Right atrium auricular region (tissue), 2 donors: ENCODE results near the gene CEACAM1. TPM values are rescaled to one million over a fixed set of nuclear protein-coding genes. Genes with fewer than 3 reads are reported as not detected.
A peak's percentile ranks its signal among the peaks of the same experiment; 100 is the strongest.
"Not testable (repeated sequence)": the region's sequence is repeated elsewhere in the genome, so short reads cannot be mapped to it uniquely, and the experiment has no call there.

Source experiments
- DNase-seq: peaks from one replicate; pipeline ENCODE4 v3.0.0-alpha.2; 2019; ENCODE audit warnings: low spot score
- H3K27ac ChIP-seq, 2 donors: fragments of 200-600 bp; sonication (generic); 1 replicate in 1 of 2; 2 replicates in 1 of 2; pipeline ENCODE4 v1.5.1; 2016 to 2019
- H3K27me3 ChIP-seq, 2 donors: fragments of 200-600 bp; sonication (generic); one replicate each; pipeline versions ENCODE4 v1.5.1 to v1.6.0; 2017 to 2019
- H3K36me3 ChIP-seq: fragments of 200-600 bp; sonication (generic); one replicate; pipeline ENCODE4 v1.5.1; 2016
- H3K4me1 ChIP-seq, 2 donors: fragments of 200-600 bp; sonication (generic); one replicate each; pipeline versions ENCODE4 v1.5.1 to v1.6.0; 2017 to 2019
- H3K4me3 ChIP-seq, 2 donors: fragments of 200-600 bp; sonication (generic); 1 replicate in 1 of 2; 2 replicates in 1 of 2; pipeline ENCODE4 v1.5.1; 2017 to 2019; ENCODE audit warnings: mild to moderate bottlenecking in 1 of 2, moderate library complexity in 1 of 2
- H3K9me3 ChIP-seq, 2 donors: fragments of 200-600 bp; sonication (generic); one replicate each; pipeline ENCODE4 v1.5.1; 2019
- total RNA-seq, 2 donors: library from RNA; depleted of rRNA; stranded (reverse); fragments of >200 nt; gene quantifications; one replicate each; pipeline ENCODE4 v1.1.0, GENCODE V29; 2016
- TF ChIP-seq, protein P1 (sequence below), 2 donors: fragments of 200-600 bp; sonication (generic); IDR thresholded peaks; one replicate each; pipeline ENCODE4 v1.5.1; 2019; ENCODE audit warnings: antibody characterized with exemption in 2 of 2

The CEACAM1 gene
- total RNA-seq, 2 donors from 2014 or later = 0.78 to 0.94 TPM

DNA sequence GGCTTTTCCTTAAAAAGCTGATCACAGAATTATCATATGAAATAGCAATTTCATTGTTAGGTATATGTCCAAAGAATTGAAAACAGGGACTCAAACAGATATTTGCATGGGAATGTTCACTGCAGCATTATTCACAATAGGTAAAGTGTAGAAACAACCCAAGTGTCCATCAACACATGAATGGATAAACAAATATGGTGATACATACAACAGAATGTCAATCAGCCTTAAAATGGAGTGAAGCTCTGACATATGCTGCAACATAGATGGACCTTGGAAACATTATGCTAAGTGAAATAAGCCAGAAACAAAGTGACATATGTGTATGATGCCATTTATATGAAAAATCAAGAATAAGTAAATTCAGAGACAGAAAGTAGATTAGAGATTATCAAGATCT lies 6.1 kb upstream of the CEACAM1 start:
- DNase-seq = no peak

DNA sequence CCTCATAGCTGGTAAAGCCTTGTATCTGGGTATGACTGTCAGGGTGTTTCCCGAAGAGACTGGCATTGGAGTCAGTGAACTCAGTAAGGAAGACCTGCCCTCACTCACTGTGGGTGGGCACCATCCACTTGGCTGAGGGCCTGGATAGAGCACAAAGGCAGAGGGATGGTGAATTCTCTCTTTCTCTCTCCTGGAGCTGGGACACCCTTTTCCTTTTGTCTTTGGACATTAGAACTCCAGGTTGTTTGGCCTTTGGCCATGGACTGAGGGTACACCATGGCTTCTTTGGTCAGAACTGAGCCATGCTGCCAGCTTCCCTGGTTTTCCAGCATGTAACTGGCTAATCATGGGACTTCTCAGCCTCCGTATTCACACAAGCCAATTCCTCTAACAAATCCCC lies 4.6 kb upstream of the CEACAM1 start:
- peaks cover 0 to 7% of the 10 kb centered on the region in 2 donors for H3K4me1 ChIP-seq
- no peaks in the 10 kb centered on the region for H3K36me3 ChIP-seq
- DNase-seq = no peak
- H3K27ac ChIP-seq = no peak overlapping the region
- H3K27me3 ChIP-seq = no peaks in the 10 kb centered on the region
- TF ChIP-seq, protein P1, sequence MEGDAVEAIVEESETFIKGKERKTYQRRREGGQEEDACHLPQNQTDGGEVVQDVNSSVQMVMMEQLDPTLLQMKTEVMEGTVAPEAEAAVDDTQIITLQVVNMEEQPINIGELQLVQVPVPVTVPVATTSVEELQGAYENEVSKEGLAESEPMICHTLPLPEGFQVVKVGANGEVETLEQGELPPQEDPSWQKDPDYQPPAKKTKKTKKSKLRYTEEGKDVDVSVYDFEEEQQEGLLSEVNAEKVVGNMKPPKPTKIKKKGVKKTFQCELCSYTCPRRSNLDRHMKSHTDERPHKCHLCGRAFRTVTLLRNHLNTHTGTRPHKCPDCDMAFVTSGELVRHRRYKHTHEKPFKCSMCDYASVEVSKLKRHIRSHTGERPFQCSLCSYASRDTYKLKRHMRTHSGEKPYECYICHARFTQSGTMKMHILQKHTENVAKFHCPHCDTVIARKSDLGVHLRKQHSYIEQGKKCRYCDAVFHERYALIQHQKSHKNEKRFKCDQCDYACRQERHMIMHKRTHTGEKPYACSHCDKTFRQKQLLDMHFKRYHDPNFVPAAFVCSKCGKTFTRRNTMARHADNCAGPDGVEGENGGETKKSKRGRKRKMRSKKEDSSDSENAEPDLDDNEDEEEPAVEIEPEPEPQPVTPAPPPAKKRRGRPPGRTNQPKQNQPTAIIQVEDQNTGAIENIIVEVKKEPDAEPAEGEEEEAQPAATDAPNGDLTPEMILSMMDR (IDR thresholded peaks at IDR 0.05) = no peak
- no peaks in the 10 kb centered on the region for H3K9me3 ChIP-seq
- no peak overlapping the region for H3K4me3 ChIP-seq

More for the DNA sequence above, 6.1 kb upstream of the CEACAM1 start:
- no peaks in the 10 kb centered on the region for H3K4me1 ChIP-seq
- H3K4me3 ChIP-seq = no peak overlapping the region
- TF ChIP-seq, protein P1 (IDR thresholded peaks at IDR 0.05) = no peak
- no peaks in the 10 kb centered on the region for H3K27me3 ChIP-seq
- no peaks in the 10 kb centered on the region for H3K9me3 ChIP-seq
- H3K27ac ChIP-seq = no peak overlapping the region
- H3K36me3 ChIP-seq = no peaks in the 10 kb centered on the region

DNA sequence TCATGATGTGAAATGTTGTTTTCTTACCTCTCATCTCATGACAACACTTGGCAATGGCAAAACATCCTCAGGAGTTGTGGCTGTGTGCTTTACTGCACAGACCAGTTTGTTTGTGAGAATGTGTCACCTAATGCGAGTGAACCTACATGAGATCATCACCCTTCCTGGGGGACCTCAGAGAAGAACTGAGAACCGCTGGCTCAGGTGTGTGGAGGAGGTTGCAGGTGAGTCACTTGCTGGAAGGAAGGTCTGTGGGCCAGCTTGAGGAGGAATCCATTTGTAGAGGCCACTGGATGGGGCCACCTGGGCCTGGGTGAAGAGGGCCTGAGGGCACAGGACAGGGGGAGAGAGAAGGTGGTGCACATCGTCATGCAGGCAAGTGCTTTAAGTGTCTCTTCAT lies 3.0 kb upstream of the CEACAM1 start:
- H3K27me3 ChIP-seq = no peaks in the 10 kb centered on the region
- no peaks in the 10 kb centered on the region for H3K9me3 ChIP-seq
- no peak overlapping the region for H3K4me3 ChIP-seq
- TF ChIP-seq, protein P1 (IDR thresholded peaks at IDR 0.05) = no peak
- H3K36me3 ChIP-seq = no peaks in the 10 kb centered on the region
- H3K4me1 ChIP-seq = peaks cover 0 to 7% of the 10 kb centered on the region in 2 donors
- H3K27ac ChIP-seq = no peak overlapping the region
- DNase-seq = no peak

DNA sequence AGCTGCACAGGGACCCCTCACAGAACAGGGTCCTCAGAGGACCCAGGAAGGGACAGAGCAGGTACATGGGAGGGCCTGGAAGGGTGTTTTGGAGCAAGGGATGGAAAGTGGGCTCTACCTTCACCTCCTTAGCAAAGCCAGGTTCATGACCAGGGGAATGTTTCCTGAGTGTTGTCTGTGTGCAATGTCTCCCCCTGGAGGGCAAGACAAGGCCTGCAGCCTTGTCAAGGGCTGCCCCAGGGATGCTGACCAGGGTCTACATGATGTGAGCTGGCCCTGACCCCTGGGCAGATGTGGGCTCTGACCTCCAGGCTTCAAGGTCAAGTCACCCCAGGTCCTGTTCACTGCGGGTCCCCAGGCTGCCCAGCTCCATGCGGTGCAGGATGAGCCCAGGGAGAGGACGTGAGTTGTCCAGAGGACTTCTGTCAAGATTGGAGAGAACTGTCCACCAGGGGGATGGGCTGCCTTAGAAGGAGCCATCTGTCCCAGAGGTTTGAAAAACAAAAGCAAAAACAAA lies 1.0 kb upstream of the CEACAM1 start:
- TF ChIP-seq, protein P1 (IDR thresholded peaks at IDR 0.05) = peak; percentile 51 to 83
- Histone ChIP-seq H3K4me1 (peaks cover 0 to 7% of the 10 kb centered on the region in 2 donors), H3K9me3 (no peaks in the 10 kb centered on the region), H3K27me3 (no peaks in the 10 kb centered on the region), H3K4me3 (no peak overlapping the region), H3K36me3 (no peaks in the 10 kb centered on the region), H3K27ac (peak overlapping the region in 1 of 2 donors; percentile 55)
- DNase-seq = peak; percentile 63

DNA sequence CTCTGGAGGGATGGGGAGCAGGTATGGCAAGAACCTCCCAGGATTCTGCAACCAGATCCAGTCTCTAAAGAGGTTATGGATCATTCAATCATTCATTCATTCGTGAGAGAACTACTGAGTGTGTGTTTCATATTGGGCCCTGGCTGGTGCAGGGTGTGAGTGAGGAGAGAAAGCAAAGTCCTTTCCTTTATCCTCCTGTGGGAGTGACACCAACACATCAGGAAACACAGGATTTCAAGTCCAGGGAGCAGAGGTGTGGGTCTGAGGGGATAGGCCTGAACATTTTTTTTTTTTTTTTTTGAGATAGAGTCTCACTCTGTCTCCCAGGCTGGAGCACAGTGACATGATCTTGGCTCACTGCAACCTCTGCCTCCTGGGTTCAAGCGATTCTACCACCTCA lies 3.3 kb downstream of the CEACAM1 start:
- Histone ChIP-seq H3K36me3 (no peaks in the 10 kb centered on the region), H3K4me1 (peaks cover 0 to 7% of the 10 kb centered on the region in 2 donors), H3K4me3 (no peak overlapping the region), H3K27ac (no peak overlapping the region), H3K27me3 (no peaks in the 10 kb centered on the region), H3K9me3 (no peaks in the 10 kb centered on the region)
- TF ChIP-seq, protein P1 (IDR thresholded peaks at IDR 0.05) = no peak
- no peak for DNase-seq

- no peaks in the 10 kb centered on the region for H3K27me3 ChIP-seq
- no peak overlapping the region for H3K4me3 ChIP-seq
- peaks cover 0 to 7% of the 10 kb centered on the region in 2 donors for H3K4me1 ChIP-seq
- no peaks in the 10 kb centered on the region for H3K9me3 ChIP-seq
- H3K27ac ChIP-seq = no peak overlapping the region
- no peaks in the 10 kb centered on the region for H3K36me3 ChIP-seq
- DNase-seq = no peak
- TF ChIP-seq, protein P1 (IDR thresholded peaks at IDR 0.05) = no peak
These were observed 4.0 kb downstream of the CEACAM1 start for GRCh38 chr19:42524250-42524649.

DNA sequence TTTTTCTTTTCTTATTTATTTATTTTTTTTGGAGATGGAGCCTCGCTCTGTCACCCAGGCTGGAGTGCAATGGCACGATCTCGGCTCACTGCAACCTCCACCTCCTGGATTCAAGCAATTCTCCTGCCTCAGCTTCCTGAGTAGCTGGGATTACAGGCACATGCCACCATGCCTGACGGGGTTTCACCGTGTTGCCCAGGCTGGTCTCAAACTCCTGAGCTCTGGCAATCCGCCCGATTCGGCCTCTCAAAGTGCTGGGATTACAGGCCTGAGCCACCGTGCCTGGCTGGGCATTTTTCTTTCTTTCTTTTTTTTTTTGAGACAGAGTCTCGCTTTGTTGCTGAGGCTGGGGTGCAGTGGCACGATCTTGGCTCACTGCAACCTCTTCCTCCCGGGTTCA lies 6.0 kb downstream of the CEACAM1 start:
- not testable (repeated sequence) for H3K36me3 ChIP-seq, H3K4me3 ChIP-seq, H3K27me3 ChIP-seq, H3K27ac ChIP-seq, H3K4me1 ChIP-seq, DNase-seq, H3K9me3 ChIP-seq
